ENCODE data around the gene PRR5.

DNA sequence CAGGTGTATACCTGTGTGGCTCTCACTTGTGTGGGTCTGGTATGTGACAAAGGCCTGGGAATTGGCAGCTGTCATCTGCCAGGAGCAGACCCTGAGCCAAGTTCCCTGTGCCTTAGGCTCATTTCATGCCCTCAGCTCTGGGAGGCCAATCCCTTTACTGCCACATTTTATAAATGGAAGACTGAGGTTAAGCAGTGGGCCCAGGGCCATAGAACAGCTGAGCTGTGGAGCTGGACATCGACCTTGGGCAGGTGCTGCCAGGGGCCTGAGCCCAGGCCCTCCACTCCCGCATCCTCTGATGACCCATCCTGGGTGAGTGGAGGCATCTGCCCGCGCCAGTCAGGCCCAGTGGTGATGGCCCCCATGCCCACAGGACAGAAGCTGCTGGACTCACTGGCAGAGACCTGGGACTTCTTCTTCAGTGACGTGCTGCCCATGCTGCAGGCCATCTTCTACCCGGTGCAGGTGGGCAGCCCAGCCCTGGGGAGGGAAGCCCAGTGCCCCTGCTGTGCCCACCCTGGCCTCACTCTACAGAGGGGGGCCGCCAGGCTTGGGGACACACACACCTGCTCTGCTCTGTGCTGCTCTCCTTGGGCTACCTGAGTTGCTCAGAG is 29.5 kb downstream of the PRR5 start:
- TF ChIP-seq, protein P1, sequence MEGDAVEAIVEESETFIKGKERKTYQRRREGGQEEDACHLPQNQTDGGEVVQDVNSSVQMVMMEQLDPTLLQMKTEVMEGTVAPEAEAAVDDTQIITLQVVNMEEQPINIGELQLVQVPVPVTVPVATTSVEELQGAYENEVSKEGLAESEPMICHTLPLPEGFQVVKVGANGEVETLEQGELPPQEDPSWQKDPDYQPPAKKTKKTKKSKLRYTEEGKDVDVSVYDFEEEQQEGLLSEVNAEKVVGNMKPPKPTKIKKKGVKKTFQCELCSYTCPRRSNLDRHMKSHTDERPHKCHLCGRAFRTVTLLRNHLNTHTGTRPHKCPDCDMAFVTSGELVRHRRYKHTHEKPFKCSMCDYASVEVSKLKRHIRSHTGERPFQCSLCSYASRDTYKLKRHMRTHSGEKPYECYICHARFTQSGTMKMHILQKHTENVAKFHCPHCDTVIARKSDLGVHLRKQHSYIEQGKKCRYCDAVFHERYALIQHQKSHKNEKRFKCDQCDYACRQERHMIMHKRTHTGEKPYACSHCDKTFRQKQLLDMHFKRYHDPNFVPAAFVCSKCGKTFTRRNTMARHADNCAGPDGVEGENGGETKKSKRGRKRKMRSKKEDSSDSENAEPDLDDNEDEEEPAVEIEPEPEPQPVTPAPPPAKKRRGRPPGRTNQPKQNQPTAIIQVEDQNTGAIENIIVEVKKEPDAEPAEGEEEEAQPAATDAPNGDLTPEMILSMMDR (conservative IDR thresholded peaks at IDR 0.05; ENCODE audit: low read length): no peak
- TF ChIP-seq EZH2phosphoT487 (IDR thresholded peaks at IDR 0.05; ENCODE audit: borderline replicate concordance, low read depth, low read length): no peak
